ENCODE results near the gene ODR4.
"Not testable (repeated sequence)": the region's sequence is repeated elsewhere in the genome, so short reads cannot be mapped to it uniquely, and the experiment has no call there.

DNA sequence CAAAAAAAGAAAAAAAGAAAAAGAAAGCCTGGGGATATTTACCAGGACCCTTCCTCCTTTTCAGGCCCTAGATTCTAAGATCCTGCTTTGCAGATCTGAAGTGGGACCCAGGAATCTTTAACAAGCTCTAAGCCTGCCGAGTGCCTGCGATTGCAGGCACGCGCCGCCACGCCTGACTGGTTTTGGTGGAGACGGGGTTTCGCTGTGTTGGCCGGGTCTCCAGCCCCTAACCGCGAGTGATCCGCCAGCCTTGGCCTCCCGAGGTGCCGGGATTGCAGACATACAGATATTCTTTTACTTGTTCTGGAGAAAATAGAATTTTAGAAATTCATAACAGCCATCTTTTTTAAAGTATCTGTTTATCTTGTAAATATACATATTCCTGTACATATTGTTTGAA, 83.5 kb downstream of the ODR4 start:
- TF ChIP-seq YY1 (IDR thresholded peaks at IDR 0.05; ENCODE audit: insufficient read depth, insufficient read length); SUZ12 (IDR thresholded peaks at IDR 0.05; ENCODE audit: extremely low read depth, insufficient read depth, insufficient read length): not testable (repeated sequence)
